SK-N-SH treated with all-trans-retinoic acid at 6 μM for 48 hours (cell line): Measurements from ENCODE around the gene GARNL3.

ENCODE experiments used
- CREB5 ChIP-seq: fragments of 250-450 bp; sonication (Bioruptor Pico); IDR thresholded peaks from 2 replicates; pipeline ENCODE4 v1.5.1; 2020; ENCODE audit warnings: low read depth, mild to moderate bottlenecking, moderate library complexity
- CSRNP3 ChIP-seq: fragments of 250-450 bp; sonication (Bioruptor Pico); IDR thresholded peaks from 2 replicates; pipeline ENCODE4 v1.5.1; 2021; ENCODE audit warnings: mild to moderate bottlenecking, moderate library complexity
- GLIS3 ChIP-seq: fragments of 250-450 bp; sonication (Bioruptor Pico); IDR thresholded peaks from 2 replicates; pipeline ENCODE4 v1.5.0; 2020; ENCODE audit warnings: mild to moderate bottlenecking, moderate library complexity
- ISL1 ChIP-seq: fragments of 250-450 bp; sonication (Bioruptor Pico); IDR thresholded peaks from 2 replicates; pipeline ENCODE4 v2.1.2; 2022; ENCODE audit warnings: mild to moderate bottlenecking, moderate library complexity
- PATZ1 ChIP-seq: fragments of 250-450 bp; sonication (Bioruptor Pico); IDR thresholded peaks from 2 replicates; pipeline ENCODE4 v1.8.0; 2020; ENCODE audit warnings: mild to moderate bottlenecking, moderate library complexity, borderline replicate concordance
- POU6F1 ChIP-seq: fragments of 250-450 bp; sonication (Bioruptor Pico); IDR thresholded peaks from 2 replicates; pipeline ENCODE4 v1.8.0; 2021; ENCODE audit warnings: low read depth, mild to moderate bottlenecking, moderate library complexity, borderline replicate concordance
- RARB ChIP-seq: fragments of 250-450 bp; sonication (Bioruptor Pico); IDR thresholded peaks from 2 replicates; pipeline ENCODE4 v1.8.0; 2021; ENCODE audit warnings: mild to moderate bottlenecking, moderate library complexity
- TCF4 ChIP-seq: fragments of 250-450 bp; sonication (Bioruptor Pico); IDR thresholded peaks from 2 replicates; pipeline ENCODE4 v1.8.0; 2021; ENCODE audit warnings: mild to moderate bottlenecking, moderate library complexity, borderline replicate concordance
- ZFP3 ChIP-seq: fragments of 250-450 bp; sonication (Bioruptor Pico); IDR thresholded peaks from 2 replicates; pipeline ENCODE4 v1.5.0; 2020; ENCODE audit warnings: mild to moderate bottlenecking, moderate library complexity
- ZFP30 ChIP-seq: fragments of 450-650 bp; formaldehyde crosslinking; IDR thresholded peaks from 2 replicates; pipeline ENCODE4 v1.5.0; 2022; ENCODE audit warnings: mild to moderate bottlenecking, moderate library complexity
- ZNF70 ChIP-seq: fragments of 450-650 bp; formaldehyde crosslinking; IDR thresholded peaks from 2 replicates; pipeline ENCODE4 v1.5.0; 2020; ENCODE audit warnings: mild to moderate bottlenecking, moderate library complexity
- ZNF8 ChIP-seq: fragments of 450-650 bp; formaldehyde crosslinking; IDR thresholded peaks from 2 replicates; pipeline ENCODE4 v1.5.0; 2020; ENCODE audit warnings: mild to moderate bottlenecking, moderate library complexity

- TF ChIP-seq ZFP3 (CRISPR knock-in tag) = no peak
- no peak for TF ChIP-seq PATZ1 (CRISPR knock-in tag)
- no peak for TF ChIP-seq CSRNP3 (CRISPR knock-in tag)
- TF ChIP-seq ZFP30 = no peak
- no peak for TF ChIP-seq ISL1 (CRISPR knock-in tag)
- TF ChIP-seq CREB5 = no peak
- no peak for TF ChIP-seq POU6F1 (CRISPR knock-in tag)
- no peak for TF ChIP-seq ZNF70 (CRISPR knock-in tag)
- no peak for TF ChIP-seq TCF4 (CRISPR knock-in tag)
- no peak for TF ChIP-seq RARB
- no peak for TF ChIP-seq ZNF8
- TF ChIP-seq GLIS3 (CRISPR knock-in tag) = no peak
Observed at GRCh38 chr9:127390248-127390545, 125.6 kb downstream of the GARNL3 start.
